ENCODE measurements around the gene UBE2D3. TPM values are rescaled to one million over a fixed set of nuclear protein-coding genes. Genes with fewer than 3 reads are reported as not detected.

The UBE2D3 gene
- total RNA-seq, 1 donor from 2014 or later = 316 TPM

GRCh38 chr4:102761296-102761701, 66.1 kb downstream of the UBE2D3 start:
- DNase-seq (ENCODE audit: low spot score, unreplicated experiment) = no peak
- peaks cover 27% of the 10 kb centered on the region for H3K4me1 Mint-ChIP-seq (ENCODE audit: low read depth)
- TF ChIP-seq CTCF (IDR thresholded peaks at IDR 0.05; ENCODE audit: unreplicated experiment) = no peak
- peak overlapping the region; percentile 94 for H3K4me3 Mint-ChIP-seq (ENCODE audit: low read depth)
- H3K9me3 Mint-ChIP-seq (ENCODE audit: low read depth) = no peaks in the 10 kb centered on the region
- peaks cover 5% of the 10 kb centered on the region for H3K27me3 Mint-ChIP-seq
- H3K36me3 Mint-ChIP-seq (ENCODE audit: insufficient read depth) = peaks cover 3% of the 10 kb centered on the region
- H3K27ac Mint-ChIP-seq = peak overlapping the region; percentile 80

GRCh38 chr4:102760645-102761295, 66.6 kb downstream of the UBE2D3 start, which contains the start of gene MANBA:
MANBA (minus strand) TSS chr4:102760968; CDS start chr4:102760894, 74 bp downstream.
- Mint-ChIP-seq H3K27ac (peak within 1 kb of the TSS; percentile 98), H3K36me3 (ENCODE audit: insufficient read depth) (peaks cover 3% of the 10 kb centered on the region), H3K9me3 (ENCODE audit: low read depth) (no peaks in the 10 kb centered on the region), H3K4me3 (ENCODE audit: low read depth) (peak within 1 kb of the TSS; percentile 94), H3K27me3 (peaks cover 5% of the 10 kb centered on the region), H3K4me1 (ENCODE audit: low read depth) (peaks cover 27% of the 10 kb centered on the region)
- no peak for TF ChIP-seq CTCF (IDR thresholded peaks at IDR 0.05; ENCODE audit: unreplicated experiment)
- DNase-seq (ENCODE audit: low spot score, unreplicated experiment) = peak; percentile 63

GRCh38 chr4:102759831-102760644, 67.3 kb downstream of the UBE2D3 start:
- H3K36me3 Mint-ChIP-seq (ENCODE audit: insufficient read depth) = peaks cover 3% of the 10 kb centered on the region
- peak overlapping the region; percentile 94 for H3K4me3 Mint-ChIP-seq (ENCODE audit: low read depth)
- H3K27me3 Mint-ChIP-seq = peaks cover 5% of the 10 kb centered on the region
- TF ChIP-seq CTCF (IDR thresholded peaks at IDR 0.05; ENCODE audit: unreplicated experiment) = no peak
- DNase-seq (ENCODE audit: low spot score, unreplicated experiment) = no peak
- peak overlapping the region; percentile 98 for H3K27ac Mint-ChIP-seq
- H3K9me3 Mint-ChIP-seq (ENCODE audit: low read depth) = peaks cover under 1% of the 10 kb centered on the region
- peaks cover 25% of the 10 kb centered on the region for H3K4me1 Mint-ChIP-seq (ENCODE audit: low read depth)

GRCh38 chr4:102758241-102759160, 68.8 kb downstream of the UBE2D3 start:
- Mint-ChIP-seq H3K27ac (peak overlapping the region; percentile 41), H3K4me3 (ENCODE audit: low read depth) (no peak overlapping the region), H3K9me3 (ENCODE audit: low read depth) (peaks cover 4% of the 10 kb centered on the region), H3K27me3 (peaks cover 5% of the 10 kb centered on the region), H3K36me3 (ENCODE audit: insufficient read depth) (peaks cover 5% of the 10 kb centered on the region), H3K4me1 (ENCODE audit: low read depth) (peaks cover 23% of the 10 kb centered on the region)
- DNase-seq (ENCODE audit: low spot score, unreplicated experiment) = no peak
- no peak for TF ChIP-seq CTCF (IDR thresholded peaks at IDR 0.05; ENCODE audit: unreplicated experiment)

GRCh38 chr4:102757681-102758080, 69.7 kb downstream of the UBE2D3 start:
- no peak for TF ChIP-seq CTCF (IDR thresholded peaks at IDR 0.05; ENCODE audit: unreplicated experiment)
- no peak for DNase-seq (ENCODE audit: low spot score, unreplicated experiment)
- H3K27ac Mint-ChIP-seq = peak overlapping the region; percentile 41
- peaks cover 5% of the 10 kb centered on the region for H3K27me3 Mint-ChIP-seq
- H3K36me3 Mint-ChIP-seq (ENCODE audit: insufficient read depth) = peaks cover 5% of the 10 kb centered on the region
- H3K4me3 Mint-ChIP-seq (ENCODE audit: low read depth) = no peak overlapping the region
- H3K4me1 Mint-ChIP-seq (ENCODE audit: low read depth) = peaks cover 23% of the 10 kb centered on the region
- H3K9me3 Mint-ChIP-seq (ENCODE audit: low read depth) = peaks cover 4% of the 10 kb centered on the region

All from progenitor cell of endocrine pancreas (in vitro differentiated cells).